LoVo (cell line): ENCODE results near the gene NDUFA13.
A peak's percentile ranks its signal among the peaks of the same experiment; 100 is the strongest.

Experiments used
- DNase-seq: peaks from one replicate; pipeline ENCODE4 v3.0.0-alpha.2; 2016; ENCODE audit warnings: low spot score

NDUFA13 gene

GRCh38 chr19:19510432-19510831 lies 5.6 kb upstream of the NDUFA13 start:
- no peak for DNase-seq

GRCh38 chr19:19513682-19514081 lies 2.3 kb upstream of the NDUFA13 start:
- no peak for DNase-seq

DNA sequence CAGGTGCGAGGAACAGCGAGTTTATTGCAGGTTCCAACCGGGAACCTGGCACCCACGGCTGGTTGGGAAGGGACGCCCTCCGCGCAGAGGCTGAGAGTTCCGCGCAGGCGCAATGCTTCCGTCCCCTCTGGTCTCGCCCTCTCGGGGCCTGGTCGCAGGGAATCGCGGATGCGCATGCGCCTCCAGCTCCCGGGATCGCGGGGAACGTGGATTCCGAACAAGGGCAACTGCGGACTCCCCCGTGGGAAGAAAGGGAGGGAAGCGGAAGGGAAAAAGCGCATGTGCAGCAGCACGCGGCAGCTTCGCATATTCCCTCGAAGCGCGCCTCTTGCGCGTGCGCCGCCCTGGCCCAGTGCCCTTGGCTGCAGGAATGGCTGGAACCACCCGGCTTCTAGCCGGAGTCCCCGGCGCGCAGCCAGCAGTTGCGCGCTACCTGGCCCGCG lies 1.8 kb upstream of the NDUFA13 start:
- no peak for DNase-seq

DNA sequence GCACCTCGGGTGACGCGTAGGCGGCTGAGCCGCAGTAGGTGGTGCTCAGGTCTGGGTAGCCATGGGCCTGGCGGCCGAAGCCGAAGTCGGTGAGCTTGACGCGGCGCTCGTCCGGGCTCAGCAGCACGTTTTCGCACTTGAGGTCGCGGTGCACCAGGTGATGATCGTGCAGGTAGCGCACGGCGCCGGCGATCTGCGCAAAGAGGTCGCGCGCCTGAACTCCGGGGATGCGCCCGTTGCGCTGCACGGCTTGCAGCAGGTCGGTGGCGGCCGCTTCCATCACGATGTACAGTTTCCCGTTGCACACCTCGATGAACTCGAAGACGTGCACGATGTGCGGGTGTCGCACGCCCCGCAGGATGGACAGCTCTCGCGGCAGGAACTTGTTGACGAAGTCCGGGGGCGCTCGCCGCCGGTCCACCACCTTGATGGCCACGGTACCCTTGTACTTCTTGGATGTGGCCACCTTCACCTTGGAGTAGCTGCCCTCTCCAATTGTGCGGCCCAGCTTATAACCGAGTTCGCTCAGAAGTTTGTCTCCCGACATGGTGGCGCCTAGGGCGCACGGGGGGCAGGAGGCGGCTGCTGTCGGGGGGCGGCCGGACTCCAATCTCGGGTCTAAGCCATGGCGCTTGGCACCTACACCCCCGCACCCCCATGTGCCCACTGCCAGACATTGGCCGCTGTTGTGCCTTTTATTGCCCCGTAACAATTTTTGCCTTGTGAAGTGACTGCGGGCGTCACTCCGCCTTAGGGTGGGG lies 964 bp upstream of the NDUFA13 start, which contains the start of gene TSSK6:
TSS of gene TSSK6 (minus strand) at position 668 of the 761 bp plus-strand sequence. CDS start at position 547, 121 bp downstream.
- no peak for DNase-seq

GRCh38 chr19:19517235-19517619 lies 1.2 kb downstream of the NDUFA13 start:
- no peak for DNase-seq

GRCh38 chr19:19520989-19521388 lies 5.0 kb downstream of the NDUFA13 start:
- no peak for DNase-seq

DNA sequence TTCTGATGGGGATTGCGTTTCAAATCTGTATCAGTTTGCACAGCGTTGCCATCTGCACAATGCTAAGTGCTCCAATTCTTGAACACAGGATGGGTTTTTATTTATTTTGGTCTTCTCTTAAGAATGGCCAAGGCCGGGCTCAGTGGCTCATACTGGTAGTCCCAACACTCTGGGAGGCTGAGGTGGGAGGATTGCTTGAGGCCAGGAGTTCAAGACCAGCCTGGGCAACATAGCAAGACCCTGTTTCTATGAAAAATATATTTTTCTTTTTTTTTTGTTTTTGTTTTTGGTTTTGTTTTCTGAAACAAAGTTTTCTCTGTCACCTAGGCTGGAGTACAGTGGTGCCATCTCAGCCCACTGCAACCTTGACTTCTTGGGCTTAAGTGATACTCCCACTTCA lies 7.2 kb downstream of the NDUFA13 start:
- no peak for DNase-seq

GRCh38 chr19:19524053-19524452 lies 8.0 kb downstream of the NDUFA13 start:
- DNase-seq, result no peak

DNA sequence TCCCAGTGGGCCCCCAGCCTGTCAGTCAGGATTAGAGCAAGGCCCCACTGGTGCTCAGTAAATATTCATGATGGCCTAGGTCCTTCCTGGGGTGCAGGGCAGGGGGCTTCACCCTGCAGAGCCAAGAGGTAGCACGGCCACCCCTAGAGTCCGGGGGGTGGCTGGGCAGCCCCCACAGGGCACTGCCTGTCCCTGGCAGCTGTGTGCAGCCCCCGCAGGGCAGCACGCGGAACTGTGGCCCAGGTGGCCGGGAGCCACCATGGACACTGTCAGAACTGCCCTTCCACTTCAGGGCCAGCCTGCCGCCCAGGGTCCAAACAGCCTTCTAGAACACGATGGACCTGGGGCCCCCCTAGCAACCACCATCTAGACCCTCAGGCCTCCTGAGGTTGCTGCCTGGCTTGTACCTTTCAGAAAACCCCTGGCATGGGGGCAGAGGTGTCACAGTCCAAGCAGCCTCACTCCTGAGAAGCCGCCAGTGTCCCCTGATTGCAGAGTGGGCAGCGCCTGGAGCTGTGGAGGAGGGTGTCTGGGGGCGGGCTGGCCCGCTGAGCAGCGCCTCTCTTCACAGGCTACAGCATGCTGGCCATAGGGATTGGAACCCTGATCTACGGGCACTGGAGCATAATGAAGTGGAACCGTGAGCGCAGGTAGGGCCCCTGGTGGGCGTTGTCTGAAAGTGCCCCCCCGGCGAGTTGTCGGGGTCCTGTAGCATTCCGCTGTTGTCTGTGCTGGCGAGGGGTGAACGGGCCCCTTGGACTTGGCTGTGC lies 9.8 kb downstream of the NDUFA13 start:
- DNase-seq, result no peak

GRCh38 chr19:19526581-19527370 lies 10.8 kb downstream of the NDUFA13 start:
- no peak for DNase-seq

GRCh38 chr19:19527371-19527656 lies 11.3 kb downstream of the NDUFA13 start:
- no peak for DNase-seq

GRCh38 chr19:19527674-19528625 lies 11.9 kb downstream of the NDUFA13 start:
- no peak for DNase-seq

GRCh38 chr19:19528721-19529490 lies 12.9 kb downstream of the NDUFA13 start, which contains the start of gene YJEFN3:
Gene YJEFN3 (plus strand): TSS chr19:19528911. CDS start chr19:19528933, 22 bp downstream.
- DNase-seq, result no peak

DNA sequence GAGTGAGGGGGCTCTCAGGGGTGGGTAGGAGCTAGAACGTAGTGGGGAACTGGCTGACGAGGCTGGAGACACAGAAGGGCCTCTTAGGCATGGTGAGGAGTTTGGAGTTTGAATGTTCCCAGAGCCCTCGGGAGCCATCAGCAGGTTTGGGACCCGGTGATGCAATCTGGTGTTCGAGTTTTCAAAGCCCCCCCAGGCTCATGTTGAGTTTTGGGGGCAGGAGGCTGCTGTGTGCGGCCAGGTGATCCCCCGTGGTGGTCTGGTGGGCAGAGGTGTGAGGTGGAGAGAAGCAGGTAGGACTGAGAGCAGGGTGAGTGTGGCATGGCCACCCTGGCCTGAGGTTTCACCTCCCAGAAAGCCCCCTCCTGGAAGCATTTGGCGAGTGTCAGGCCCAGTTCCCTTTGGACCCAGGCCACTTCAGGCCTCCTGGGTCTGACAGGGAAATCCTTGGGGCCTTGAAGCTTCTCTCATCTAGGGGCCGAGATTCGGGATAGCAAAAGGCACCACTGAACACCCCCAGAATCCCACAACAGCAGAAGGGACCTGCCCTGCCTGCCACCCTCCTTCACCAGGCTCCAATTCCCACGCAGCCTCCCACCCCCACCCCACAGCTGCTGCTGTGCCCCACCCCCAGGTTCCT lies 13.9 kb downstream of the NDUFA13 start:
- DNase-seq, result no peak

- DNase-seq, result no peak
Observed at GRCh38 chr19:19530423-19530804, 14.4 kb downstream of the NDUFA13 start.

DNA sequence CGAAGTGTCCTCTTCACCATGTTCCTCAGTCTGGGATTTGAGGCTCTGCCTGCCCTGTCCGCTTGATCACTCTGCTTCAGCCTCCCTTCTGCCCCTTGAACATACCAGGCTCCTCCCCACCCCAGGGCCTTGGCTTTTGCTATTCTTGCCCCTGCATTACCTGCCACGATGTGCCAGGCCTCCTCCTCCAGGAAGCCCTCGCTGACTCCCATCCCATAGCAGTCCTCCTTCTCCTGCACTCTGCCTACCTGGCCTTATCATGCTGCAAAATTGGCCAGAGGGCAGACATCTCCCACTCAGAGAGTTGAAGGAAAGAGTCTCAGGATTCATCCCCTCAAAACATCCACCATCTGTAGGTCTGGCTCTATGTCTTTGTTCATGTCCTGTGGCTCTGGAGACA lies 14.9 kb downstream of the NDUFA13 start:
- no peak for DNase-seq

- peak; percentile 58 for DNase-seq
Observed at GRCh38 chr19:19531951-19532805, 16.2 kb downstream of the NDUFA13 start.

DNA sequence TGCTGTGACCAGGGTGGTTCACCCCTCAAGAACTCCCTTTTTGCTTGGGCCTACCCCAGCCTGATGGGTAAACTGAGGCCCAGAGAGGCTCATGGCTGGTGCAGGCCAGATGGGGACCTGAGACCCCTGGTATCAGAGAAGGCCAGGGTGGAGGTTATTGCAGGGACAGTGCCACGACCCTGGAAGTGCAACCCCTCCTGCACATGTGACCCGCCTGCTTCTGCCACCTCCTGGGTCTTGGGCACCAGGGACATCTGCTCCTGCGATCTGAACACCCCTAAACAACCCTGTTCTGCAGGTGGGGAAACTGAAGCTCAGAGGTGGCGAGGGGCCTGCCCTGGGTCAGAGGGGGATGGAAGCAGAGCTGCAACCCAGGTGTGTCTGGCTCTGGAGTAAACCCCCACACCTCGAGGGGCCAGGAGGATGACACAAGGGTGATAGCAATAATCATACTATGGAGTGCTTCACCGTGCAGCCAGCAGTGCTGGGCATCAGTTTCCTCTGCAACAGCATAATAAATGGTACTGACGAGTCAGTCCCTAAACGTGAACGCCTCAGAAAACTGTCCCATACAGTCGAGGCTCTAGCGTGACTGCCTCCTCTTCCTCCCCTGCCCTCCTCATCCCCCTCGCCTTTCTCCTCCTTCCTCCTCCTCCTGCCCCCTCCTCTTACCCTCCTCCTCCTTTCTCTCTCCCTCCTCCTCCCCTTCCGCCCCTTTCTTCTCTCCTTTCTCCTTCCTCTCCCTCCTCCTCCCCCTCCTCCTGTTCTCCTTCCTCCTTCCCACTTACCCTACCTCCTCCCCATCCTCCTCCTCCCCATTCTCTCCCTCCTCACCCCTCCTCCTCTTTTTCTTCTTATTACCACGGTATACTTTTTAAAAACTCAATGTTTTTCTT lies 17.0 kb downstream of the NDUFA13 start:
- no peak for DNase-seq
